Natural killer cell treated with Interleukin-12 subunit alpha and Interleukin-12 subunit beta and Interleukin-15 and Interleukin-18, amount 100 ng/mL, for 72 hours (primary cell): ENCODE measurements around the gene SLC16A14. TPM values are rescaled to one million over a fixed set of nuclear protein-coding genes. Genes with fewer than 3 reads are reported as not detected.

ENCODE experiments used
- ATAC-seq, 2 donors: fragments of 150-1000 bp; cut with Tn5 transposase in 1 of 2; sonication (Bioruptor Pico), chemical (Tn5 transposase) in 1 of 2; 2 replicates each; pipeline ENCODE4 v1.10.0; 2021
- DNase-seq: peaks from one replicate; pipeline ENCODE4 v3.0.0; 2022; ENCODE audit warnings: low spot score
- H3K27ac Mint-ChIP-seq, 2 donors: 1 replicate in 1 of 2; 2 replicates in 1 of 2; pipeline ENCODE4 v1.8.0; 2022; ENCODE audit warnings: mixed read lengths in 2 of 2, mild to moderate bottlenecking in 1 of 2, moderate library complexity in 1 of 2
- H3K27me3 Mint-ChIP-seq, 2 donors: 1 replicate in 1 of 2; 2 replicates in 1 of 2; pipeline ENCODE4 v1.8.0; 2022; ENCODE audit warnings: mixed read lengths in 2 of 2
- H3K36me3 Mint-ChIP-seq: one replicate; pipeline ENCODE4 v1.8.0; 2022; ENCODE audit warnings: mixed read lengths
- H3K4me1 Mint-ChIP-seq, 2 donors: 1 replicate in 1 of 2; 2 replicates in 1 of 2; pipeline ENCODE4 v1.8.0; 2022; ENCODE audit warnings: low read depth in 2 of 2, mixed read lengths in 2 of 2, mild to moderate bottlenecking in 1 of 2
- H3K4me3 Mint-ChIP-seq: one replicate; pipeline ENCODE4 v1.8.0; 2022; ENCODE audit warnings: mixed read lengths
- H3K9me3 Mint-ChIP-seq: 2 replicates; pipeline ENCODE4 v1.8.0; 2022; ENCODE audit warnings: mixed read lengths
- total RNA-seq, 2 donors: library from RNA; stranded (reverse); gene quantifications; one replicate each; pipeline ENCODE4 v1.2.3, GENCODE V29; 2022

The SLC16A14 gene
- total RNA-seq, 2 donors from 2014 or later, result 1.00 TPM; not detected in 1

GRCh38 chr2:230011617-230012016, 57.1 kb downstream of the SLC16A14 start:
- Mint-ChIP-seq H3K36me3 (no peaks in the 10 kb centered on the region), H3K9me3 (no peaks in the 10 kb centered on the region), H3K4me1 (peaks cover 3 to 13% of the 10 kb centered on the region in 2 donors), H3K4me3 (no peak overlapping the region), H3K27ac (no peak overlapping the region), H3K27me3 (no peaks in the 10 kb centered on the region)
- DNase-seq (no peak), ATAC-seq (no peak)

GRCh38 chr2:230010501-230010900, 58.2 kb downstream of the SLC16A14 start:
- Mint-ChIP-seq H3K4me3 (no peak overlapping the region), H3K4me1 (peaks cover 3 to 13% of the 10 kb centered on the region in 2 donors), H3K27me3 (no peaks in the 10 kb centered on the region), H3K9me3 (no peaks in the 10 kb centered on the region), H3K27ac (no peak overlapping the region), H3K36me3 (no peaks in the 10 kb centered on the region)
- no peak for DNase-seq
- ATAC-seq, result no peak

GRCh38 chr2:230008708-230009066, 60.0 kb downstream of the SLC16A14 start:
- H3K9me3 Mint-ChIP-seq, result no peaks in the 10 kb centered on the region
- H3K27me3 Mint-ChIP-seq, result no peaks in the 10 kb centered on the region
- peaks cover 3 to 13% of the 10 kb centered on the region in 2 donors for H3K4me1 Mint-ChIP-seq
- ATAC-seq (no peak), DNase-seq (no peak)
- no peaks in the 10 kb centered on the region for H3K36me3 Mint-ChIP-seq
- peak overlapping the region in 1 of 2 donors; percentile 16 for H3K27ac Mint-ChIP-seq
- no peak overlapping the region for H3K4me3 Mint-ChIP-seq

GRCh38 chr2:230007931-230008707, 60.6 kb downstream of the SLC16A14 start:
- peak; percentile 44 to 68 for ATAC-seq
- Mint-ChIP-seq H3K27ac (peak overlapping the region in 1 of 2 donors; percentile 16), H3K9me3 (no peaks in the 10 kb centered on the region), H3K4me3 (no peak overlapping the region), H3K4me1 (peaks cover 3 to 13% of the 10 kb centered on the region in 2 donors), H3K27me3 (no peaks in the 10 kb centered on the region), H3K36me3 (no peaks in the 10 kb centered on the region)
- peak; percentile 75 for DNase-seq

GRCh38 chr2:230000118-230000841, 68.4 kb downstream of the SLC16A14 start:
- DNase-seq, result no peak
- Mint-ChIP-seq H3K4me3 (peak overlapping the region; percentile 57), H3K27ac (peak overlapping the region; percentile 18 to 50), H3K4me1 (peaks cover 3 to 7% of the 10 kb centered on the region in 2 donors), H3K9me3 (no peaks in the 10 kb centered on the region), H3K36me3 (no peaks in the 10 kb centered on the region), H3K27me3 (no peaks in the 10 kb centered on the region)
- ATAC-seq, result peak; percentile 81 to 87

- no peak overlapping the region for H3K4me3 Mint-ChIP-seq
Observed at GRCh38 chr2:229997565-229997964, 71.2 kb downstream of the SLC16A14 start.

GRCh38 chr2:229996320-229996719, 72.4 kb downstream of the SLC16A14 start:
- ATAC-seq (no peak), DNase-seq (no peak)
- Mint-ChIP-seq H3K27ac (no peak overlapping the region), H3K27me3 (no peaks in the 10 kb centered on the region), H3K4me3 (no peak overlapping the region), H3K36me3 (no peaks in the 10 kb centered on the region), H3K4me1 (peaks cover 3 to 7% of the 10 kb centered on the region in 2 donors), H3K9me3 (no peaks in the 10 kb centered on the region)

More at GRCh38 chr2:229997565-229997964, 71.2 kb downstream of the SLC16A14 start:
- Mint-ChIP-seq H3K27ac (no peak overlapping the region), H3K27me3 (no peaks in the 10 kb centered on the region), H3K4me1 (peaks cover 3 to 7% of the 10 kb centered on the region in 2 donors), H3K9me3 (no peaks in the 10 kb centered on the region), H3K36me3 (no peaks in the 10 kb centered on the region)
- no peak for DNase-seq
- ATAC-seq, result no peak

GRCh38 chr2:229993236-229993635, 75.5 kb downstream of the SLC16A14 start:
- Mint-ChIP-seq H3K4me1 (no peaks in the 10 kb centered on the region), H3K9me3 (no peaks in the 10 kb centered on the region), H3K36me3 (no peaks in the 10 kb centered on the region), H3K4me3 (no peak overlapping the region), H3K27ac (no peak overlapping the region), H3K27me3 (no peaks in the 10 kb centered on the region)
- ATAC-seq, result no peak
- no peak for DNase-seq

Other genes starting within 250 kb of the SLC16A14 start
- 100 to 1,000 TPM; 262 to 350 TPM for gene TRIP12, start 146.9 kb downstream of the SLC16A14 start, total RNA-seq
- gene FBXO36, start 146.4 kb downstream of the SLC16A14 start, total RNA-seq, result under 1 TPM; 0.36 to 0.67 TPM
- 10 to 100 TPM; 71.5 to 85.8 TPM for gene SP110, start 151.1 kb upstream of the SLC16A14 start, total RNA-seq
- gene SP140, start 156.8 kb upstream of the SLC16A14 start, total RNA-seq, result 10 to 100 TPM; 55.3 to 67.9 TPM